GM12865 (cell line): ENCODE data around the gene DDX25.

Source experiments
- DNase-seq: peaks from one replicate; pipeline ENCODE4 v3.0.0; 2010; ENCODE audit warnings: low read depth
- H3K4me3 ChIP-seq: 2 replicates; pipeline ENCODE4 v1.5.1; 2011; ENCODE audit warnings: mild to moderate bottlenecking, low read depth, low read length, control low read depth
- CTCF ChIP-seq: IDR thresholded peaks from 2 replicates; pipeline ENCODE4 v1.5.1; 2011; ENCODE audit warnings: low read length, control low read depth, low read depth, inconsistent platforms; ENCODE audit not compliant: insufficient read depth; ENCODE audit errors: missing control alignments

Gene DDX25

GRCh38 chr11:125950696-125951651, 46.7 kb downstream of the DDX25 start:
- DNase-seq, result no peak
- H3K4me3 ChIP-seq, result no peak overlapping the region
- no peak for TF ChIP-seq CTCF

GRCh38 chr11:125951731-125952130, 47.4 kb downstream of the DDX25 start:
- no peak for DNase-seq
- no peak for TF ChIP-seq CTCF
- no peak overlapping the region for H3K4me3 ChIP-seq

- DNase-seq, result no peak
- no peak for TF ChIP-seq CTCF
- no peak overlapping the region for H3K4me3 ChIP-seq
Observed at GRCh38 chr11:125952559-125952958, 48.3 kb downstream of the DDX25 start.

- no peak overlapping the region for H3K4me3 ChIP-seq
- DNase-seq, result no peak
- TF ChIP-seq CTCF, result no peak
Observed at GRCh38 chr11:125952973-125953372, 48.7 kb downstream of the DDX25 start.

GRCh38 chr11:125953401-125953935, 49.2 kb downstream of the DDX25 start:
- no peak for DNase-seq
- TF ChIP-seq CTCF, result no peak
- no peak overlapping the region for H3K4me3 ChIP-seq

GRCh38 chr11:125954123-125954944, 50.0 kb downstream of the DDX25 start:
- no peak for DNase-seq
- no peak for TF ChIP-seq CTCF
- H3K4me3 ChIP-seq, result no peak overlapping the region
